Suprapubic skin (tissue), 4 donors: ENCODE measurements around the gene RNF144B. TPM values are rescaled to one million over a fixed set of nuclear protein-coding genes. Genes with fewer than 3 reads are reported as not detected.

Experiments used
- DNase-seq, 2 donors: peaks; one replicate each; pipeline ENCODE4 v3.0.0-alpha.2; 2019; ENCODE audit warnings: low spot score in 2 of 2
- H3K27ac ChIP-seq: fragments of 200-600 bp; sonication (generic); one replicate; pipeline ENCODE4 v1.5.1; 2019
- H3K27me3 ChIP-seq: fragments of 200-600 bp; sonication (generic); one replicate; pipeline ENCODE4 v1.5.1; 2019
- H3K36me3 ChIP-seq: fragments of 200-600 bp; sonication (generic); one replicate; pipeline ENCODE4 v1.5.1; 2019
- H3K4me1 ChIP-seq: fragments of 200-600 bp; sonication (generic); one replicate; pipeline ENCODE4 v1.5.1; 2019
- H3K4me3 ChIP-seq: fragments of 200-600 bp; sonication (generic); one replicate; pipeline ENCODE4 v1.5.1; 2019; ENCODE audit warnings: mild to moderate bottlenecking
- H3K9me3 ChIP-seq: fragments of 200-600 bp; sonication (generic); one replicate; pipeline ENCODE4 v1.5.1; 2019
- CTCF ChIP-seq, 2 donors: fragments of 200-600 bp in 1 of 2; fragments of 450-650 bp in 1 of 2; sonication (generic) in 1 of 2; IDR thresholded peaks; one replicate each; pipeline ENCODE4 v1.5.1; 2016 to 2019; ENCODE audit warnings: antibody characterized with exemption in 2 of 2, mild to moderate bottlenecking in 1 of 2, moderate library complexity in 1 of 2
- EP300 ChIP-seq: sonication (generic); formaldehyde crosslinking; IDR thresholded peaks from one replicate; pipeline ENCODE4 v1.6.1; 2017; ENCODE audit warnings: antibody characterized with exemption
- POLR2A ChIP-seq, 2 donors: fragments of 450-650 bp; IDR thresholded peaks; one replicate each; pipeline ENCODE4 v1.6.1; 2017; ENCODE audit warnings: antibody characterized with exemption in 2 of 2, mild to moderate bottlenecking in 2 of 2, moderate library complexity in 2 of 2
- POLR2AphosphoS5 ChIP-seq, 3 donors: sonication (generic); formaldehyde crosslinking; IDR thresholded peaks; one replicate each; pipeline ENCODE4 v1.6.1; 2017; ENCODE audit warnings: antibody characterized with exemption in 3 of 3
- WGBS: methylation state at CpG from one replicate; pipeline ENCODE4 v1.1.5; 2018; 5-methylcytosine and 5-hydroxymethylcytosine counted together
- total RNA-seq, 4 donors: library from RNA; depleted of rRNA; stranded (reverse); fragments of >200 nt; gene quantifications; one replicate each; pipeline ENCODE4 v1.1.0, GENCODE V29; 2016

Gene RNF144B
- 10 to 100 TPM; 27.8 to 48.4 (median 38.7) TPM for total RNA-seq

- no peaks in the 10 kb centered on the region for H3K9me3 ChIP-seq
- H3K27me3 ChIP-seq, result no peaks in the 10 kb centered on the region
- WGBS, result 3% methylated on average over 22 of the region's 40 CpGs
- H3K4me1 ChIP-seq, result peaks cover 51% of the 10 kb centered on the region
- H3K4me3 ChIP-seq, result peak within 1 kb of the TSS; percentile 61
- peak; percentile 87 to 91 for DNase-seq
- H3K36me3 ChIP-seq, result no peaks in the 10 kb centered on the region
- H3K27ac ChIP-seq, result peak within 1 kb of the TSS; percentile 93
- TF ChIP-seq POLR2AphosphoS5 (IDR thresholded peaks at IDR 0.05), result peak in 2 of 3 donors; percentile 54 to 70
- TF ChIP-seq CTCF (IDR thresholded peaks at IDR 0.05), result no peak
- no peak for TF ChIP-seq EP300
- TF ChIP-seq POLR2A (IDR thresholded peaks at IDR 0.05), result peak in 1 of 2 donors; percentile 53
These were observed at the start of gene RNF144B for GRCh38 chr6:18387061-18387721. Gene RNF144B, plus strand, starts transcription at chr6:18387350. Its CDS starts 12,185 bp downstream, at chr6:18399535.

DNA sequence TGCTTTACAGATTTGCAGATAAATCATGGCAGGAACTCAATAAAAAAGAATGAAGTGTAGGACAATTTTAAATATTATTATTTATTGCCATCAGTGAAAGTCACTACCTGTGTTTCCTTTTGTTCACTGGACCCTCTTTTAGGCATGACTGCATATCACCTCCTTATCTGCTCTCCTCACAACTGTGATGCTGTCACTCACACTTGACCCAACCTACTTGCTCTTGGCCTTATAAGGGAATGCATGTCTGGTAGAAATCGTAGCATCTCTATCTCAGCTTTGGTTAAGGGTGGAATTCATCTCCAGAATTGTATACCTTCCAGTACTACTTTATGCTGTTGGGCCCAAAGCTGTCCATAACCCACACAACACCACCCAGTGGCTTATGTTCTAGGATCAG, 47.6 kb upstream of the RNF144B start:
- no peak for DNase-seq
- TF ChIP-seq CTCF (IDR thresholded peaks at IDR 0.05), result no peak
- TF ChIP-seq POLR2AphosphoS5 (IDR thresholded peaks at IDR 0.05), result no peak
- no peak for TF ChIP-seq EP300
- TF ChIP-seq POLR2A (IDR thresholded peaks at IDR 0.05), result no peak
- Histone ChIP-seq H3K9me3 (no peaks in the 10 kb centered on the region), H3K36me3 (no peaks in the 10 kb centered on the region), H3K27me3 (no peaks in the 10 kb centered on the region), H3K4me3 (no peak overlapping the region), H3K4me1 (peaks cover 16% of the 10 kb centered on the region), H3K27ac (no peak overlapping the region)
- 57% methylated on average over 1 of the region's 1 CpG for WGBS

GRCh38 chr6:18340781-18341551, 46.2 kb upstream of the RNF144B start:
- H3K4me1 ChIP-seq, result peaks cover 16% of the 10 kb centered on the region
- TF ChIP-seq CTCF (IDR thresholded peaks at IDR 0.05), result no peak
- no peak for TF ChIP-seq POLR2A (IDR thresholded peaks at IDR 0.05)
- no peak for TF ChIP-seq EP300
- no peak for TF ChIP-seq POLR2AphosphoS5 (IDR thresholded peaks at IDR 0.05)
- peak overlapping the region; percentile 52 for H3K27ac ChIP-seq
- H3K36me3 ChIP-seq, result no peaks in the 10 kb centered on the region
- DNase-seq, result no peak
- 63% methylated on average over 7 of the region's 7 CpGs for WGBS
- H3K4me3 ChIP-seq, result no peak overlapping the region
- H3K27me3 ChIP-seq, result no peaks in the 10 kb centered on the region
- H3K9me3 ChIP-seq, result no peaks in the 10 kb centered on the region

GRCh38 chr6:18342223-18342622, 44.9 kb upstream of the RNF144B start:
- TF ChIP-seq POLR2A (IDR thresholded peaks at IDR 0.05), result no peak
- Histone ChIP-seq H3K4me3 (no peak overlapping the region), H3K27ac (peak overlapping the region; percentile 72), H3K9me3 (no peaks in the 10 kb centered on the region), H3K36me3 (no peaks in the 10 kb centered on the region), H3K27me3 (no peaks in the 10 kb centered on the region), H3K4me1 (peaks cover 16% of the 10 kb centered on the region)
- DNase-seq, result no peak
- 63% methylated on average over 3 of the region's 3 CpGs for WGBS

GRCh38 chr6:18343741-18344140, 43.4 kb upstream of the RNF144B start:
- Histone ChIP-seq H3K27me3 (no peaks in the 10 kb centered on the region), H3K36me3 (no peaks in the 10 kb centered on the region), H3K4me1 (peaks cover 16% of the 10 kb centered on the region), H3K9me3 (no peaks in the 10 kb centered on the region), H3K4me3 (no peak overlapping the region), H3K27ac (peak overlapping the region; percentile 60)
- no peak for TF ChIP-seq CTCF (IDR thresholded peaks at IDR 0.05)
- no peak for TF ChIP-seq EP300
- TF ChIP-seq POLR2A (IDR thresholded peaks at IDR 0.05), result no peak
- no peak for TF ChIP-seq POLR2AphosphoS5 (IDR thresholded peaks at IDR 0.05)
- no peak for DNase-seq
- 38% methylated on average over 2 of the region's 2 CpGs for WGBS
